HepG2 (cell line): Measurements from ENCODE around the gene ADARB2. TPM values are rescaled to one million over a fixed set of nuclear protein-coding genes. Genes with fewer than 3 reads are reported as not detected.

Experiments
- ATAC-seq: fragments of 200-7000 bp; cut with Tn5 transposase; 3 replicates; pipeline ENCODE4 v1.9.1; 2020; ENCODE audit warnings: mild to moderate bottlenecking, moderate library complexity
- BruUV-seq: library from RNA; stranded (reverse); fragments of 400-500 nt; replicated peaks from 2 replicates; lab custom pipeline; 2021; lab: Mats Ljungman, UMichigan
- CTCF ChIA-PET: fragments of 300-600 bp; formaldehyde crosslinking; extraction: SDS; loops from one replicate; lab custom pipeline; 2021; ENCODE audit warnings: low total read pairs, inconsistent platforms, low intra/inter-chr PET ratio; lab: Yijun Ruan, JAX
- POLR2A ChIA-PET: fragments of 350-600 bp; sonication (Branson Sonifier 250); formaldehyde crosslinking; loops from one replicate; lab custom pipeline; 2020; ENCODE audit warnings: antibody characterized with exemption, inconsistent platforms; lab: Yijun Ruan, JAX
- DNase-seq: peaks from one replicate; pipeline ENCODE4 v3.0.0-alpha.2; 2015; ENCODE audit warnings: low spot score
- FAIRE-seq: peaks from 3 replicates; lab custom pipeline; 2011; peaks lifted over from hg19 to GRCh38; lab: Jason Lieb, UNC
- H2AFZ ChIP-seq: one replicate; pipeline ENCODE4 v1.6.1; 2011; ENCODE audit warnings: low read length, inconsistent platforms
- H3K27ac ChIP-seq: fragments of 300-600 bp; 3 replicates; pipeline ENCODE4 v1.8.0; 2011; ENCODE audit warnings: mixed run types, mild to moderate bottlenecking, mixed read lengths, low read length, inconsistent platforms; ENCODE audit not compliant: insufficient read depth; ENCODE audit errors: extremely low read length
- H3K27me3 ChIP-seq, 2 experiments: fragments of 200-600 bp in 1 of 2; 2 replicates in 1 of 2; 3 replicates in 1 of 2; pipeline versions ENCODE4 v1.6.0 to v1.8.0; 2011; ENCODE audit warnings: low read length in 2 of 2, mild to moderate bottlenecking in 2 of 2, moderate library complexity in 2 of 2, inconsistent platforms in 1 of 2; ENCODE audit not compliant: insufficient read depth in 2 of 2, control insufficient read depth in 1 of 2
- H3K36me3 ChIP-seq, 2 experiments: fragments of 200-600 bp in 1 of 2; replicated peaks in 1 of 2; 2 replicates in 1 of 2; 3 replicates in 1 of 2; pipeline versions ENCODE4 v1.5.1 to v1.8.0; 2011; ENCODE audit warnings: low read length in 2 of 2, inconsistent platforms in 1 of 2; ENCODE audit not compliant: insufficient read depth in 2 of 2, control insufficient read depth in 1 of 2
- H3K4me1 ChIP-seq: 2 replicates; pipeline ENCODE4 v1.5.1; 2012; ENCODE audit warnings: low read length, inconsistent platforms; ENCODE audit not compliant: insufficient read depth
- H3K4me2 ChIP-seq: 2 replicates; pipeline ENCODE4 v1.6.0; 2011; ENCODE audit warnings: low read depth, low read length, inconsistent platforms
- H3K4me3 ChIP-seq, 3 experiments: fragments of 200-600 bp in 1 of 3; sonication (generic), shearing (Covaris generic) in 1 of 3; replicated peaks in 1 of 3; 2 replicates each; pipeline ENCODE4 v1.5.1; 2011 to 2016; ENCODE audit warnings: low read length in 3 of 3, inconsistent platforms in 2 of 3, low read depth in 2 of 3, mild to moderate bottlenecking in 2 of 3, control low read depth in 1 of 3, mixed read lengths in 1 of 3; ENCODE audit not compliant: insufficient read depth in 1 of 3
- H3K79me2 ChIP-seq: one replicate; pipeline ENCODE4 v1.6.1; 2011; ENCODE audit warnings: low read length, inconsistent platforms; ENCODE audit not compliant: insufficient read depth
- H3K9ac ChIP-seq: 2 replicates; pipeline ENCODE4 v1.6.0; 2011; ENCODE audit warnings: mild to moderate bottlenecking, low read depth, low read length, inconsistent platforms; ENCODE audit not compliant: insufficient read depth
- H3K9me3 ChIP-seq: 2 replicates; pipeline ENCODE4 v1.5.1; 2012; ENCODE audit warnings: mild to moderate bottlenecking, low read length
- H4K20me1 ChIP-seq: 2 replicates; pipeline ENCODE4 v1.6.0; 2011; ENCODE audit warnings: inconsistent platforms, mild to moderate bottlenecking, low read length, moderate library complexity; ENCODE audit not compliant: insufficient read depth
- CHD2 ChIP-seq: IDR thresholded peaks from 2 replicates; pipeline ENCODE4 v1.6.1; 2011; ENCODE audit warnings: low read depth, low read length, improper control_type of control experiment
- PRPF4 ChIP-seq: fragments of 200-400 bp; formaldehyde crosslinking; IDR thresholded peaks from 2 replicates; pipeline ENCODE4 v1.6.1; 2016; ENCODE audit warnings: low read length, low read depth; ENCODE audit not compliant: poor library complexity, severe bottlenecking
- TOPORS ChIP-seq: sonication (generic); formaldehyde crosslinking; IDR thresholded peaks from 2 replicates; pipeline ENCODE4 v1.8.0; 2023; ENCODE audit warnings: mild to moderate bottlenecking, missing genetic modification reagents
- ZSCAN9 ChIP-seq: IDR thresholded peaks from 2 replicates; pipeline ENCODE4 v1.6.1; 2016; ENCODE audit warnings: borderline replicate concordance
- WGBS: methylation state at CpG from one replicate; pipeline ENCODE4 v1.1.6; 2017; ENCODE audit warnings: low lambda C conversion rate; 5-methylcytosine and 5-hydroxymethylcytosine counted together
- in situ Hi-C: cut with HindIII; loops from 2 replicates; pipeline ENCODE4 v1.10.0; 2017; ENCODE audit warnings: low pct_unique_long_range_greater_than_20kb; ENCODE audit not compliant: extremely low pct_ligation_motif_present
- intact Hi-C: fragments of 100-400 bp; cut with micrococcal nuclease; formaldehyde crosslinking; loops from one replicate; pipeline ENCODE4 v1.10.0; 2022; ENCODE audit not compliant: unreplicated experiment
- polyA plus RNA-seq, 8 experiments: library from polyadenylated mRNA; depleted of rRNA in 3 of 8; stranded (reverse) in 7 of 8; unstranded in 1 of 8; fragments of >200 nt; fragmentation: Illumina TruSeq in 4 of 8; extraction: Trizol in 4 of 8; gene quantifications; 2 replicates each; pipeline versions ENCODE4 v1.2.1 to v1.2.3, GENCODE V29; 2011 to 2016; ENCODE audit warnings: low read depth in 4 of 8, missing spikeins in 1 of 8, mixed read lengths in 1 of 8; ENCODE audit not compliant: insufficient read depth in 1 of 8
- total RNA-seq, 5 experiments: library from RNA; depleted of rRNA; stranded (reverse); fragments of >200 nt; fragmentation: Illumina TruSeq; extraction: Trizol; gene quantifications; 2 replicates each; pipeline ENCODE4 v1.2.3, GENCODE V29; 2016; ENCODE audit warnings: low read depth in 1 of 5
- TF ChIP-seq, protein P1 (sequence below): IDR thresholded peaks from 2 replicates; pipeline ENCODE4 v1.6.1; 2016; ENCODE audit warnings: low read depth, missing genetic modification reagents, missing compliant biosample characterization
- TF ChIP-seq, protein P2 (sequence below): sonication (generic); formaldehyde crosslinking; IDR thresholded peaks from 2 replicates; pipeline ENCODE4 v1.4.0; 2020; ENCODE audit warnings: missing genetic modification reagents, borderline replicate concordance

Gene ADARB2
- total and polyA plus RNA-seq, 2 of the 13 experiments (the other 11 are each of a cell fraction or from before 2014, with no cell fraction given), result not detected

DNA sequence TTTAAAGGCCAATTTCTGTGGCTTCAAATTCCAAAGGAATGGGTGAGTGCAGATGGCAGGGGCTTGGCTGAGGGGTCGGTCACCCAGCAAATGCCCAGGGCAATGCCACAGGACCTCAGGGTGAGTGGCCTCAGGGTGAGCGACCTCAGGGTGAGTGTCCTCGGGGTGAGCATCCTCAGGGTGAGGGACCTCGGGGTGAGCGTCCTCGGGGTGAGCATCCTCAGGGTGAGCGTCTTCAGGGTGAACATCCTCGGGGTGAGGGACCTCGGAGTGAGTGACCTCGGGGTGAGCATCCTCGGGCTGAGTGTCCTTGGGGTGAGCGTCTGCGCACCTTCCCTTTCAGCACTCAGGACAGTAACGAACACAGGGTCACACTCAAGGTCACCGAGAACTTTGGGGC, 59.2 kb downstream of the ADARB2 start (continued):
- TF ChIP-seq, protein P1, sequence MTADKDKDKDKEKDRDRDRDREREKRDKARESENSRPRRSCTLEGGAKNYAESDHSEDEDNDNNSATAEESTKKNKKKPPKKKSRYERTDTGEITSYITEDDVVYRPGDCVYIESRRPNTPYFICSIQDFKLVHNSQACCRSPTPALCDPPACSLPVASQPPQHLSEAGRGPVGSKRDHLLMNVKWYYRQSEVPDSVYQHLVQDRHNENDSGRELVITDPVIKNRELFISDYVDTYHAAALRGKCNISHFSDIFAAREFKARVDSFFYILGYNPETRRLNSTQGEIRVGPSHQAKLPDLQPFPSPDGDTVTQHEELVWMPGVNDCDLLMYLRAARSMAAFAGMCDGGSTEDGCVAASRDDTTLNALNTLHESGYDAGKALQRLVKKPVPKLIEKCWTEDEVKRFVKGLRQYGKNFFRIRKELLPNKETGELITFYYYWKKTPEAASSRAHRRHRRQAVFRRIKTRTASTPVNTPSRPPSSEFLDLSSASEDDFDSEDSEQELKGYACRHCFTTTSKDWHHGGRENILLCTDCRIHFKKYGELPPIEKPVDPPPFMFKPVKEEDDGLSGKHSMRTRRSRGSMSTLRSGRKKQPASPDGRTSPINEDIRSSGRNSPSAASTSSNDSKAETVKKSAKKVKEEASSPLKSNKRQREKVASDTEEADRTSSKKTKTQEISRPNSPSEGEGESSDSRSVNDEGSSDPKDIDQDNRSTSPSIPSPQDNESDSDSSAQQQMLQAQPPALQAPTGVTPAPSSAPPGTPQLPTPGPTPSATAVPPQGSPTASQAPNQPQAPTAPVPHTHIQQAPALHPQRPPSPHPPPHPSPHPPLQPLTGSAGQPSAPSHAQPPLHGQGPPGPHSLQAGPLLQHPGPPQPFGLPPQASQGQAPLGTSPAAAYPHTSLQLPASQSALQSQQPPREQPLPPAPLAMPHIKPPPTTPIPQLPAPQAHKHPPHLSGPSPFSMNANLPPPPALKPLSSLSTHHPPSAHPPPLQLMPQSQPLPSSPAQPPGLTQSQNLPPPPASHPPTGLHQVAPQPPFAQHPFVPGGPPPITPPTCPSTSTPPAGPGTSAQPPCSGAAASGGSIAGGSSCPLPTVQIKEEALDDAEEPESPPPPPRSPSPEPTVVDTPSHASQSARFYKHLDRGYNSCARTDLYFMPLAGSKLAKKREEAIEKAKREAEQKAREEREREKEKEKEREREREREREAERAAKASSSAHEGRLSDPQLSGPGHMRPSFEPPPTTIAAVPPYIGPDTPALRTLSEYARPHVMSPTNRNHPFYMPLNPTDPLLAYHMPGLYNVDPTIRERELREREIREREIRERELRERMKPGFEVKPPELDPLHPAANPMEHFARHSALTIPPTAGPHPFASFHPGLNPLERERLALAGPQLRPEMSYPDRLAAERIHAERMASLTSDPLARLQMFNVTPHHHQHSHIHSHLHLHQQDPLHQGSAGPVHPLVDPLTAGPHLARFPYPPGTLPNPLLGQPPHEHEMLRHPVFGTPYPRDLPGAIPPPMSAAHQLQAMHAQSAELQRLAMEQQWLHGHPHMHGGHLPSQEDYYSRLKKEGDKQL (CRISPR knock-in tag), result no peak
- TF ChIP-seq PRPF4 (no peak), CHD2 (no peak), ZSCAN9 (CRISPR knock-in tag) (no peak), TOPORS (CRISPR knock-in tag) (no peak)
- TF ChIP-seq, protein P2, sequence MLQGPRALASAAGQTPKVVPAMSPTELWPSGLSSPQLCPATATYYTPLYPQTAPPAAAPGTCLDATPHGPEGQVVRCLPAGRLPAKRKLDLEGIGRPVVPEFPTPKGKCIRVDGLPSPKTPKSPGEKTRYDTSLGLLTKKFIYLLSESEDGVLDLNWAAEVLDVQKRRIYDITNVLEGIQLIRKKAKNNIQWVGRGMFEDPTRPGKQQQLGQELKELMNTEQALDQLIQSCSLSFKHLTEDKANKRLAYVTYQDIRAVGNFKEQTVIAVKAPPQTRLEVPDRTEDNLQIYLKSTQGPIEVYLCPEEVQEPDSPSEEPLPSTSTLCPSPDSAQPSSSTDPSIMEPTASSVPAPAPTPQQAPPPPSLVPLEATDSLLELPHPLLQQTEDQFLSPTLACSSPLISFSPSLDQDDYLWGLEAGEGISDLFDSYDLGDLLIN, result no peak

DNA sequence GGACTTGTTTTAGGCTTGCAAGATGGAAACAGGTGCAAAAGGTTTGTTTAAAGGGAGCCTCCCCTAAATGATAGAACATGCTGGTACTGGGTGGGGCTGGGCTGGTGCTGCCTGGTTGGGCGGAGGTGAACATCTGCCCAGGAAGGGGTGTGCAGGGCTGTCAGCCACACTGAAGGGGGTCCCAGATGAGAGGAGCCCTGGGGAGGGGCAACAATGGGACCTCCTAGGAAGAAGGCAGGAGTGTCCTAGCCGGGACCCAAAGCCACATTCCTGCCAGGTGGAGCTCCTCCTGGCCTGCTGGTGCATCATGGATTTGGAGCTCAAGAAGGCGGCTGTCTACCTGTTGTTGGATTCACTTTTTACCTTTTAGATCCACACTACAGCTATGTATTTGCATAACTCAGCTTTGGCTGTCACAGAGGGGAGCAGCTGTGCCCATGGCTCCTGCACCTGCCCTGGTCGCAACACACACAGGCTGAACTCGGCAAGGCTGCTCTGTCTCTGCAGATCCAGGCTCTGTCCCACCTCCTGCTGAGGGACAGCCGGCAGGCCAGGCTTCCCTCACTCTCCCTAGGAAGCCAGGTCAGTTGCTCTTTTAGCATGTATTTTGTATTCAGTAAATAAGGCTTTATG, 59.9 kb downstream of the ADARB2 start:
- intact Hi-C loops, result no loop called here
- no peak overlapping the region for H2AFZ ChIP-seq
- DNase-seq (no peak), FAIRE-seq (no peak), ATAC-seq (no peak)
- H3K4me3 ChIP-seq, result no peak overlapping the region
- no peaks in the 10 kb centered on the region for H3K36me3 ChIP-seq
- POLR2A ChIA-PET, result no interaction called here
- BruUV-seq, result no TSS peak
- H4K20me1 ChIP-seq, result no peaks in the 10 kb centered on the region
- in situ Hi-C loops, result no loop called here
- H3K27ac ChIP-seq, result no peak overlapping the region
- CTCF ChIA-PET, result no interaction called here
- 33% methylated on average over 2 of the region's 6 CpGs for WGBS
- H3K9ac ChIP-seq, result no peak overlapping the region
- no peak overlapping the region for H3K4me2 ChIP-seq
- H3K79me2 ChIP-seq, result no peaks in the 10 kb centered on the region
- peaks cover 4 to 61% of the 10 kb centered on the region in 2 experiments; a peak in 4 of 5 replicates for H3K27me3 ChIP-seq
- H3K4me1 ChIP-seq, result no peaks in the 10 kb centered on the region
- no peaks in the 10 kb centered on the region for H3K9me3 ChIP-seq
